Spinal cord (tissue), 10 donors: ENCODE results near the gene PRICKLE2. TPM values are rescaled to one million over a fixed set of nuclear protein-coding genes. Genes with fewer than 3 reads are reported as not detected.

ENCODE experiments used
- DNase-seq, 6 donors: peaks; one replicate each; pipeline versions ENCODE4 v3.0.0 to v3.0.0-alpha.2; 2013 to 2015; ENCODE audit warnings: low spot score in 6 of 6, low read depth in 4 of 6
- H3K27ac ChIP-seq: one replicate; pipeline ENCODE4 v1.5.1; 2013; ENCODE audit warnings: low read depth, low read length, control low read depth
- H3K27me3 ChIP-seq: one replicate; pipeline ENCODE4 v1.6.1; 2013; ENCODE audit warnings: low read length; ENCODE audit not compliant: control insufficient read depth, insufficient read depth
- H3K36me3 ChIP-seq: one replicate; pipeline ENCODE4 v1.6.1; 2013; ENCODE audit warnings: low read length; ENCODE audit not compliant: control insufficient read depth, insufficient read depth
- H3K4me1 ChIP-seq: one replicate; pipeline ENCODE4 v1.6.1; 2013; ENCODE audit warnings: low read length; ENCODE audit not compliant: control insufficient read depth, insufficient read depth
- H3K4me3 ChIP-seq: one replicate; pipeline ENCODE4 v1.5.1; 2013; ENCODE audit warnings: low read depth, low read length, control low read depth
- H3K9me3 ChIP-seq: one replicate; pipeline ENCODE4 v1.6.1; 2013; ENCODE audit warnings: low read length; ENCODE audit not compliant: control insufficient read depth, insufficient read depth
- WGBS: methylation state at CpG from one replicate; pipeline ENCODE4 v1.1.5; 2013; ENCODE audit warnings: missing lambda C conversion rate; ENCODE audit not compliant: insufficient coverage; 5-methylcytosine and 5-hydroxymethylcytosine counted together
- polyA plus RNA-seq, 2 donors: library from polyadenylated mRNA; unstranded; fragments of 120-200 nt; gene quantifications; one replicate each; pipeline ENCODE4 v1.2.1, GENCODE V29; 2013; ENCODE audit not compliant: insufficient read length in 2 of 2
- total RNA-seq, 2 donors: library from RNA; depleted of rRNA in 1 of 2; stranded (reverse); fragments of 120-200 nt in 1 of 2; fragments of >200 nt in 1 of 2; gene quantifications; one replicate each; pipeline versions ENCODE4 v1.2.3 to v1.2.4, GENCODE V29; 2013 to 2014
- donor health status: healthy.

Gene PRICKLE2
- total and polyA plus RNA-seq, 4 donors, result 24.2 to 51.3 (median 27.3) TPM

- DNase-seq, result peak in 2 of 6 donors; percentile 64 to 81
- WGBS, result 27% methylated on average over 8 of the region's 12 CpGs
- Histone ChIP-seq H3K4me3 (no peak overlapping the region), H3K27me3 (no peaks in the 10 kb centered on the region), H3K36me3 (peaks cover 4% of the 10 kb centered on the region), H3K4me1 (peaks cover 8% of the 10 kb centered on the region), H3K27ac (no peak overlapping the region), H3K9me3 (no peaks in the 10 kb centered on the region)
Measured at GRCh38 chr3:64238971-64239667, 13.9 kb upstream of the PRICKLE2 start.

GRCh38 chr3:64237083-64237482 lies 11.8 kb upstream of the PRICKLE2 start:
- Histone ChIP-seq H3K9me3 (no peaks in the 10 kb centered on the region), H3K27ac (no peak overlapping the region), H3K4me3 (no peak overlapping the region), H3K27me3 (no peaks in the 10 kb centered on the region), H3K4me1 (peaks cover 8% of the 10 kb centered on the region), H3K36me3 (peaks cover 4% of the 10 kb centered on the region)
- DNase-seq, result no peak
- 90% methylated on average over 3 of the region's 7 CpGs for WGBS

GRCh38 chr3:64235605-64236004 lies 10.3 kb upstream of the PRICKLE2 start:
- H3K27ac ChIP-seq, result no peak overlapping the region
- H3K27me3 ChIP-seq, result no peaks in the 10 kb centered on the region
- H3K9me3 ChIP-seq, result no peaks in the 10 kb centered on the region
- no peak for DNase-seq
- peaks cover 4% of the 10 kb centered on the region for H3K36me3 ChIP-seq
- H3K4me3 ChIP-seq, result no peak overlapping the region
- H3K4me1 ChIP-seq, result peaks cover 8% of the 10 kb centered on the region
- WGBS, result 91% methylated on average over 1 of the region's 3 CpGs

- no CpG with 5 or more reads among the region's 5 CpGs for WGBS
Measured at GRCh38 chr3:64234571-64234970, 9.3 kb upstream of the PRICKLE2 start.

GRCh38 chr3:64232821-64233220 lies 7.6 kb upstream of the PRICKLE2 start:
- H3K27me3 ChIP-seq, result no peaks in the 10 kb centered on the region
- no peak for DNase-seq
- H3K36me3 ChIP-seq, result peaks cover 4% of the 10 kb centered on the region
- no peak overlapping the region for H3K27ac ChIP-seq
- H3K4me3 ChIP-seq, result no peak overlapping the region
- WGBS, result 85% methylated on average over 3 of the region's 4 CpGs
- no peaks in the 10 kb centered on the region for H3K4me1 ChIP-seq
- H3K9me3 ChIP-seq, result no peaks in the 10 kb centered on the region

More at GRCh38 chr3:64234571-64234970, 9.3 kb upstream of the PRICKLE2 start:
- peaks cover 8% of the 10 kb centered on the region for H3K4me1 ChIP-seq
- no peak for DNase-seq
- H3K9me3 ChIP-seq, result no peaks in the 10 kb centered on the region
- no peak overlapping the region for H3K4me3 ChIP-seq
- no peaks in the 10 kb centered on the region for H3K27me3 ChIP-seq
- no peak overlapping the region for H3K27ac ChIP-seq
- peaks cover 4% of the 10 kb centered on the region for H3K36me3 ChIP-seq

- H3K9me3 ChIP-seq, result no peaks in the 10 kb centered on the region
- H3K4me3 ChIP-seq, result no peak overlapping the region
- WGBS, result no CpG with 5 or more reads among the region's 1 CpG
- no peaks in the 10 kb centered on the region for H3K27me3 ChIP-seq
- DNase-seq, result no peak
- no peaks in the 10 kb centered on the region for H3K36me3 ChIP-seq
- H3K4me1 ChIP-seq, result peaks cover 9% of the 10 kb centered on the region
- H3K27ac ChIP-seq, result no peak overlapping the region
Measured at GRCh38 chr3:64229903-64230302, 4.6 kb upstream of the PRICKLE2 start.

GRCh38 chr3:64228110-64228509 lies 2.8 kb upstream of the PRICKLE2 start:
- Histone ChIP-seq H3K4me3 (no peak overlapping the region), H3K27ac (no peak overlapping the region), H3K27me3 (no peaks in the 10 kb centered on the region), H3K36me3 (no peaks in the 10 kb centered on the region), H3K4me1 (peaks cover 13% of the 10 kb centered on the region), H3K9me3 (no peaks in the 10 kb centered on the region)
- no CpG with 5 or more reads among the region's 1 CpG for WGBS
- DNase-seq, result peak in 1 of 6 donors; percentile 68

- Histone ChIP-seq H3K9me3 (no peaks in the 10 kb centered on the region), H3K27ac (no peak overlapping the region), H3K4me1 (peaks cover 13% of the 10 kb centered on the region), H3K36me3 (no peaks in the 10 kb centered on the region), H3K27me3 (no peaks in the 10 kb centered on the region), H3K4me3 (no peak overlapping the region)
- peak in 1 of 6 donors; percentile 45 for DNase-seq
- WGBS, result 67% methylated on average over 1 of the region's 3 CpGs
Measured at GRCh38 chr3:64226730-64227129, 1.5 kb upstream of the PRICKLE2 start.

GRCh38 chr3:64225695-64226499 lies 631 bp upstream of the PRICKLE2 start:
- 67% methylated on average over 2 of the region's 7 CpGs for WGBS
- DNase-seq, result no peak
- Histone ChIP-seq H3K4me1 (peaks cover 13% of the 10 kb centered on the region), H3K27me3 (no peaks in the 10 kb centered on the region), H3K4me3 (peak overlapping the region; percentile 60), H3K9me3 (no peaks in the 10 kb centered on the region), H3K27ac (peak overlapping the region; percentile 93), H3K36me3 (no peaks in the 10 kb centered on the region)
